22Rv1 (cell line): ENCODE measurements around the gene OSBPL7.

Experiments used
- ZFX ChIP-seq: fragments of 450-650 bp; IDR thresholded peaks from 2 replicates; pipeline ENCODE4 v1.6.1; 2017; ENCODE audit warnings: antibody characterized with exemption, borderline replicate concordance
- TF ChIP-seq, protein P1 (sequence below): fragments of 450-650 bp; IDR thresholded peaks from 2 replicates; pipeline ENCODE4 v1.5.1; 2017; ENCODE audit warnings: mild to moderate bottlenecking

DNA sequence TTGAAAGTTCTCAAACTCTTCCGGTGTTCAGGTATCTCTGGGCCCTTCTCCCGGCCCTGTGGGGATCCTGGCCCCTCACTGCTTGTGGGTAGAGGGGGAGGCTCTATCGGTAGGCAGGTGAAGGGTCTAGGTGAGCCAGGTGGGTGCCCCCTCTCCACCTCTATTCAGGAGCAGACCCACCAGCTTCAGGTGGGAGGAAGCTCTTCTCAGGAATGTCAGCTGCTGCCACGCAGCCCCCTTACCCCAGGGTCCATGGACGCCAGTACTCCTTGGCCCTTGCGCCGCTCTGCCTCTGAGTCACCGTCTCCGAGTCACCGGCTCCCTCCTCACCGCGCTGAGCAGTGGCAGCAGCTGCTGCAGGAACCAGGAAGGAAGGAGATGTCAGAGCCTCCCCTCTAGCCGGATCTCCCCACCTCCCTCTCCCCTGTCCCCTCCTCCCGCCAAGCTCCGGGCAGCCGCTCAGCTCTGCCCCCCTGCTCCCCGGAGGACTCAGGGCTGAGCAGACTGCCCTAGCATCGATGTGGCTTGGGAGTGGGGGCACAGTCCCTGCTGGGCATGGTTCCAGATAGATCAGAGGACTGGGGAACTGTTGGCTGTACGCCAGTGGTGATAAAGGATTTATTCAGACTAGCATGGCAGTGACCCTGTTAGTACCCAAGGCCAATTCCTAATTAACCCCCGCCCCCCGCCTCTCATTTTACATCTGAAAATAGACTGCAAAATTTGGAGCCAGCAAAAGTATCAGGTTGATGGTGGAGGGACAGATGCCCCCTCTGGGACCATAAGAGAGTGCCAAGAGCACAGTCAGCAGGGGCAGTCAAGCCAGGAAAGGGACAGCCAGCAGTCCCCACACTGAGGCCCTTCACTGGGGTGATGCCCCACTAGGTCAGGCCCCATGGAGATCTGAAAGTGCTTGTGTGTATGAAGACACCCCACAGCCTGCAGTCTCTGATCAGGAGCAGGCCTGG, at the start of gene OSBPL7:
- TF ChIP-seq, protein P1, sequence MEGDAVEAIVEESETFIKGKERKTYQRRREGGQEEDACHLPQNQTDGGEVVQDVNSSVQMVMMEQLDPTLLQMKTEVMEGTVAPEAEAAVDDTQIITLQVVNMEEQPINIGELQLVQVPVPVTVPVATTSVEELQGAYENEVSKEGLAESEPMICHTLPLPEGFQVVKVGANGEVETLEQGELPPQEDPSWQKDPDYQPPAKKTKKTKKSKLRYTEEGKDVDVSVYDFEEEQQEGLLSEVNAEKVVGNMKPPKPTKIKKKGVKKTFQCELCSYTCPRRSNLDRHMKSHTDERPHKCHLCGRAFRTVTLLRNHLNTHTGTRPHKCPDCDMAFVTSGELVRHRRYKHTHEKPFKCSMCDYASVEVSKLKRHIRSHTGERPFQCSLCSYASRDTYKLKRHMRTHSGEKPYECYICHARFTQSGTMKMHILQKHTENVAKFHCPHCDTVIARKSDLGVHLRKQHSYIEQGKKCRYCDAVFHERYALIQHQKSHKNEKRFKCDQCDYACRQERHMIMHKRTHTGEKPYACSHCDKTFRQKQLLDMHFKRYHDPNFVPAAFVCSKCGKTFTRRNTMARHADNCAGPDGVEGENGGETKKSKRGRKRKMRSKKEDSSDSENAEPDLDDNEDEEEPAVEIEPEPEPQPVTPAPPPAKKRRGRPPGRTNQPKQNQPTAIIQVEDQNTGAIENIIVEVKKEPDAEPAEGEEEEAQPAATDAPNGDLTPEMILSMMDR = no peak
- TF ChIP-seq ZFX = no peak
